HG03135 (cell line): ENCODE data around the gene PRCP.

Experiments used
- ATAC-seq: cut with Tn5 transposase; IDR thresholded peaks from one replicate; pipeline ENCODE4 v1.9.1; 2021; ENCODE audit warnings: mild to moderate bottlenecking, moderate library complexity; ENCODE audit not compliant: unreplicated experiment

The PRCP gene

DNA sequence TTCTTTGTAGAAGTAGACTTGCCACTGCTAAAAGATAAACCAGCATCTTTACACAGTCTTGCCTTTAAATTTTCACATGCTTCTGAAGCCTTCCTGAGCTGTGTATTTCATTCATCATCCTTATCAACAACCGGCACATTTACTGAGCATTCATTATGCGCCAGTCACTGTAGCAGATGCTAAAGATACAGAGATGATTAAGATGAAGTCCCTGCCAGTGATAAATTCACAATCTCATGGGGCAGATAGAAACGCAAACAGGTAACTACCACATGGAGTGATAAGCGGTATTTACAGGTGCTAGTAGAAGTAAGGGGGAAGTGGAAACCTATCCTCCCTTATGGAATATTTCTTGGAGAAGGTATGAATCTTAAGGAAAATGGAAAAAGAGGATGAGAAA is 67.2 kb downstream of the PRCP start:
- no peak for ATAC-seq

DNA sequence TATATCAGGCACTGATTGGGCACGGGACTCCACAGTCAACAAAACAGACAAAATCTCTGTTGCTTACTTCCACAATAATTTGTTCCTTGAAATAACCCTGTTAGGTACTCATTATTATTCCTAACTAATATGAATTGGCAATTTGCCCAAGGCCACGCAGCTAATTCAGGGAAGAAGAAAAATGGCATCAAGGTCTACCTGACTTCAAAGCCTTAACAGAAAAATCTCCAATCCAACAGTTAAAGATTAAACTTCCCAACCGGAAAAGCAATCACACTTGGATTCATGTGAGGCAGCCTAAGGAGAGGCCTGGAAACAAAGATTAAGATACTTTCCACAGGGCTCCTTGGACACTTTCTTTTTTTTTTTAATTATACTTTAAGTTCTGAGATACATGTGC is 68.9 kb downstream of the PRCP start:
- ATAC-seq: no peak

DNA sequence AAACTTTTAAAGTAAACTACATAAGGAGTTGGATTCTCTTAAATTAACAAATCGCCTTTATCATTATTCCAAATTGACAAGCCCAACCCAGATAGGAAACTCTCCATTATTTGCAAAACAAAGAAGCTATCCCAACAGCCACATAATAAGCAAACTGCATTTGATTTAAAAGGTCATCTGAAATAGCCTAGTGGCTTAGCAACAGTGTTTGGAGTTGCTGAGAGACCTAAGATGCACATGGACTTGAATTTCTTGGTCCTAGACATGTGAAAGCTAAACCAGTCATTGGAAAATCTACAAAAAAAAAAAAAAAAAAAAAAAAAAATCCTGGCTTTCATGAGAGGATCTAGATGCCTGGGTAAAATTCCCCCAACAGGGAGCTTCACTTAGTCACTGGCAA is 69.5 kb downstream of the PRCP start:
- no peak for ATAC-seq

DNA sequence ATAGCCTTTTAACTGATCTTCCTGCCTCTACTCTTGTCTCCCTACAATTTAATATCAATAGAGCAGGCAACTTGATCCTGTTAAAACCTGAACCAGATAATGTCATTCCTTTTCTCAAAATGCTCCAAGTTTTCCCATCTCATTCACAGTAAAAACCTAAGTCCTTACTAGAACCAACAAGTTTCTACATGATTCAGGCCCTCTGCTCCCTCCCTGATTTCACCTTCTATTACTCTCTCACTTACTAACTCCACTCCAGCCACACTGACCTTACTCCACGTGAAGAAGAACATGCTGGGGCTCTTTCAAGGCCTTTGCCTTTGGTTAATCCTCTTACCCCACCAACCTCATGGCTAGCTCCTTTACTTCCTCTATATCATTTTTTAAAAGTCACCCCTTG is 71.1 kb downstream of the PRCP start:
- ATAC-seq: no peak

DNA sequence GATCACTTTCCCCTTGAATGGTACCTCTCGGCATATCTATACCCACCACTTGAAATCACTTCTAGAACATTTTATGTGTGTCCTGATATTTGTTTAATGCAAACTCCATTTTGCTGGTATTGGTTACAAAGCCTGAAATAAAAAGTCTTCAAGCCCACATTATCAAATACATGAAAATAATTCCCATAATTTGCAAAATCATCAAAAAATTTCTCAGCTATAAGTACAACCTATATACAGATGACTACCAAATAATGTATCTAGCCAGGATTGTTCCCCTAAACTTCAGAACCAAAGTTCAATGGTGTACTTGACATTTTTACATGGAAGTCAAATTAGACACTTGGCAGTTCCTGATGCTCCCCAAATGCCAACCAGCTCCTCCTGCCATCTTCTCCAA is 71.8 kb downstream of the PRCP start:
- ATAC-seq: no peak

DNA sequence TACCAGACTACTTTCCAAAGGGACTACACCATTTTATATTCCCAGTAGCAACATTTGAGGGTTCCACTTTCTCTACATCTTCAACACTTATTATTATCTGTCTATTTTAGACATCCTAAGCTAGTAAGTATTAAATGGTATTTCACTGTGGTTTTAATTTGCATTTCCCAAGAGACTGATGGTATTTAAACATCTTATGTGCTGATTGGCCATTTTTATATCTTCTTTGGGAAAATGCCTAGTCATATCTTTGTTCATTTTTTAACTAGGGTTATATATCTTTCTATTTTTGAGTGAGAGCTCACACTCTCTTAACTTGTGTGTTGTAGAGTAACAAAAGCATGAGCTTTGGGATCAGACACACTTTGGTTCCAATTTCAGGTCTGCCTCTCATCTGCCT is 73.7 kb downstream of the PRCP start:
- no peak for ATAC-seq

DNA sequence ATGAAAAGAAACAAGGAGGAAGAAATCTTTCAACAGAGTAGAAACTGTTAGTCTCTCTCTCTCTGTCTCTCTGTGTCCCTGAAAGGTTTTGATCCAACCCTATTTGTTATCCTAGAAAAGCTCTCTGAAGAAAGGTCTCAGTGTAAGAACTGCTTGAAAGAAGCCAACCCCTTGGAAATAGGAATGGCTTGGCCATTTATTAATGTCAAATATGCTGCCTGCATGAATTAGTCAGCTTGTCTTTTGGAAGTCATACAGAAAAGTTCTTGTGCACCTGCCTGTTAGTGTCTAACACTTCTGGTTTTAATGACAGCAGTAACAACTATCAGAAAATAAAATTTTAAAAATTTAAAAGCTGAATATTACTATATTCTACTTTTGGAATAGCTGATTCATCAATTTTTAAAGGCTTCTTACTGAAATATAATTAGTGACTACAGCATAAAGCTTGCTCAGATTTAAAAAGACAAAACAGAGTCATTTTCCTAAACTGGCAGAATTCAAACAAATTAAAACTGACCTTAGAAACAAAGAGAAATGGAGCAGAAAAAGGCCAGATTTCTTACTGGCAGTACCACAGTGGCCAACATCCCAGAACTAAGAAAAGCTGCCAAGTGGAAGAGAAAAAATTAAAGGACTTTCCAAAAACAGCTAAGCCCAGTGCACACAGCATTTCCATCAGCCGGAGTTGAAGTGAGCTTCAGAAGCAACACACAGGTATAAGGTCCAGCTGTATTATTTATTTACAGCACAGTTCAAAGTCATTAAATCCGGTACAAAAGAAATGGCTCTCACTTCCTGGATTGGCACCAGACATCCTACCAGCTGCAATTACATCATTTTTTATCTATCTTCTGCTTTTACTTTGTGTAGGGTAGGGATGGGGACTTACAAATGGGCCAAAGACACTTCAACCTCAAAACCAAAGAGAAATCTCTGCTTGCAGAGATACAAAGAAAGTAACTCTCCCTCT is 76.3 kb downstream of the PRCP start:
- no peak for ATAC-seq

DNA sequence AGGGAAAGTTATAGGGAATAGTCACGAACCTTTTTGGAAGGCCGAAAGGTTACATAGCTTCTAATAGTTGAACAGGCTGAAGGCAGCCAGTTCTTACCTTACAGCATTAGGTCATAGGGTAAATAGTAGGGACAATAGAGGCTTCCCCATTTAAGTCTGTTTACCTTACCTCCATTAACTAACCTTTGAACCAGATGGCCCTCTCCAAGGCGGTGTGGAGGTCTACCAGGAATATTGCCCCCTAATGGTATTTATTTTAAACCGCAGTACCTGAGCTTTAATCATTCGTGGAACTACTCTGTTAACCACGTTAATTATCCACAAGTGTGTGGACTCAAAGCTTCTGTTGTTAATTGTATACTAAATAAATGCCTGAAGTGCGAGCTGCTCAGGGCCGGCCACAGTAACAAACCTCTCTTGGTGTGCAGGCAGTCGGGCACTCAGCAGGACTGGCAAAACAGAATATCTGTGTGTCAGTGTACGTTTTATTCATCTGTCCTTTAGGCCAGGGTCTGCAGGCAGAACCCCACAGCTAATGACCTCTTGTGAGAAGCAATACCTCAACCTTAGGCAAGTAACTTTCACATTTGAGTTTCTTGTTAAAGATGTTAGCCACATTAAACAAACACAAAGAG is 81.7 kb downstream of the PRCP start:
- ATAC-seq: no peak

DNA sequence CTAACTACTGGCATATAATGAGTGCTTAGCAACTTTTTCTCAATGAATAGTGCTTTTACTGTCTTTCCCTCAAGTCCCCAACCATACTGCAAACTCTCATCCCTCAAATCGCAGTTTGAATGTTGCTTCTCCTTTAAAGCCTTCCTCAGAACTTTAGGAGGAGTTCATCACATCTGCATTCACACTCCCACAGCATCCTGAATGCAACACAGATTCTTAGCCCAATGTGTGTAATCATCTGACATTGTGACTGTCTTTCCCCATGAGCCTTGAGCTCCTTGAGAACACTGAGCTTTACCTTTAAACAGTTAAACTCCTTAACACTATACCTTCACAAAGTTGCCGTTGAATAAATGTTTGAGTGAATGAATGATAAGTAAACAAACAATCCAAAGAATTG is 84.8 kb downstream of the PRCP start:
- ATAC-seq: no peak

DNA sequence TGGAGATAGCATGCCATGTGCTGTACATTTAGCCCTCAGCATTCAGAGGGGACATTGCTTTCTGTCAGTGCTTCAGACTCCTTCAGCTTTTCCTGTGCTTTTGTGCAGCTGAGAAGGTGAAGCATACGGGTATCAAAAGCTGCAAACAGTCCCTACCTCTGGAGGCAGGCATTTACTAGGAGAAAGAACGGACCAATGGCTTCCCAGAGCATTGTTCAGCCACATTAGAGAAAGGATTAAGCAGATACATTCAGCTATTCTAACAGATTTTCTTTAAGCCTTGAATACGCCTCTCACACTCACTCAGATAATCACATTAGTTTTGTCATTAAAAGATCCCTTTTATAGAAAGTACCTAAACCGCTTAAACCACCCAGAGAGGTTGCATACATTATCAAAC is 85.9 kb downstream of the PRCP start:
- ATAC-seq: no peak

DNA sequence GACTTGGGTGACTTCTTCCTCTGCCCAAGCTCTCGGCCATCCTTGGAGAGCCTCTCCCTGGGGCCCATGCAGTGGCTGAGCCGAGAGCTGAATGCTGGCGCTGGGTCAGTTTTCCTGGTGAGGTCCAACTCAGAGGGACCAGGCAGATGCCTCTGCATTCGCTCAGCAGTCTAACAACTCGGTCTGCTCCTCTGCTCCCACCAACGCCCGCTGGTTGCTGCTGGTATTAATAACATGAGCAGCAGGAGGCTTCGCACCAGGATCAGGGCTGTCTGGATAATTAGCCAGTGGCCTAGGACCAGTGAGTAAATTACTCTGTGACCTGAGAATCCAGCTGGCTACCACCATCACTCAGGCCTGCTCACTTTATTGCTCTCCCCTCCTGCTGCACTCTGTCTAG is 88.9 kb downstream of the PRCP start:
- ATAC-seq: no peak

DNA sequence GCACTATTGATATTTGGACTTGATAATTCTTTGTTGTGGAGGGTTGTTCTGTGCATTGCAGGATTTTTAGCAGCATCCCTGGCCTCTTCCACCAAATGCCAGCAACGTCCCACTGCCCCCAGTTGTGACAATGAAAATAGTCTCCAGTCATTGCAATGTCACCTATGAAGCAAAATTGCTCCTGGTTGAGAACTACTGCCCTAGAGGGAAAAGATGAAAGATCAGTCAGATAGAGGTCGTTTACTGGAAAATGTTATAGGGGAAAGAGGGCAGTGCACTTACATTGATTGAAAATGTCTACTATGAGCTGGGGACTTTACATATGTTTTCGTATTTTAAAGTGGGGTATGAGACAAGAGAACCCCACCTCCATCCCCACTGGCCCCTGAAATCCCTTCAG is 89.5 kb downstream of the PRCP start:
- ATAC-seq: no peak

DNA sequence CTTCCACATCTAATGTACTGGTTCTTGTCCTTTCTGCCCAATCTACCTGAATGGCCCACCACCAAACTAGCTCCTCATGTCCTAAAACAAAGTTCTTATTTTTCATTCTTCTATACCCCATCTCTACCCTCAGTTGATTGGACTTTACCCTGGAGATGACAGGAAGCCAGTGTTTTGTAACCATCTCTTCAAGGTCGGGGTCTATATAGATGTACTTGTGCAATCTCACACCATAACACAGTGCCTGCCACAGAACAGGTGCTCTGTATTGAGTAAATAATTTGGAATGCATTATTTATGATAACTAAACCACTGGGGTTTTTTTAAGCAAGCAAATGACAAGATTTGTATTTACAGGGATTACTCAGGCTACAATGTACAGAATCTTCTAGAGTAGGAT is 89.9 kb downstream of the PRCP start:
- ATAC-seq: no peak

DNA sequence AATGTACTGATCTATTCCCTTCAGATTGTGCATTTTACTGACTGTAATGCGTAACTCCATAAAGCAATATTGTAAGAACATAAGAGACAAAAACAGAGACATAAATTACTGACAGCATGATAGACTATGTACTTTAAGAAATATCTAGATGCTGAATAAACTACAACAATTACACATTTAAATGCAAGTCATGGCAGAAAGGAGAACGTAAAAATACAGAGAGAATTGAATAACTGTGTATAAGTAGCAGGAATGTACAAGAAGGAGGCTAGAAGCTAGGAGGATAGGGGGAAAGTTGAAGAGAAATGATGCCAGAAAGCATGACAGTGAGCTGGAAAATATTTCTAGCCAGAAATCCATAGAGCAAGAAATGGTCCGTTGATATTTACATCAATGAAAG is 92.6 kb downstream of the PRCP start:
- no peak for ATAC-seq

DNA sequence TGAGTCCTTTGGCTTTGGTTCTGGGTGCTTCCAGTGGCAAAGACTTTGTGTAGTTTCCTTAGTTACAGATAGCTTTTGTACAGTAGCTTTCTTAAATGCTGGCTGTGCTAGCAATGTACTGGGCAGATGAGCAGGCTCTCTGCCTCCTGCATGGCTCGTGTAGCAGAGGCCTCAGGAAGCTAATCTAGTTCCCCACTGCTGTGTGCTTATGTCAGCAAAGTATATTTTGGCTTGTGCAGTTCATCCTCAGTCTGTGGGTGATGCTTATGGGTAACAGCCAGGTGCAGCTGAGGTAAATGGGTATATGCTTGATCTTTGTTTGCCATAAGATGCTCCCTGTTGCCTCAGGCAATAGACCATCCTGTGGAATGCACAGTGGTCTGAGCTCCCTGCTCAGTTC is 97.5 kb downstream of the PRCP start:
- ATAC-seq: no peak

DNA sequence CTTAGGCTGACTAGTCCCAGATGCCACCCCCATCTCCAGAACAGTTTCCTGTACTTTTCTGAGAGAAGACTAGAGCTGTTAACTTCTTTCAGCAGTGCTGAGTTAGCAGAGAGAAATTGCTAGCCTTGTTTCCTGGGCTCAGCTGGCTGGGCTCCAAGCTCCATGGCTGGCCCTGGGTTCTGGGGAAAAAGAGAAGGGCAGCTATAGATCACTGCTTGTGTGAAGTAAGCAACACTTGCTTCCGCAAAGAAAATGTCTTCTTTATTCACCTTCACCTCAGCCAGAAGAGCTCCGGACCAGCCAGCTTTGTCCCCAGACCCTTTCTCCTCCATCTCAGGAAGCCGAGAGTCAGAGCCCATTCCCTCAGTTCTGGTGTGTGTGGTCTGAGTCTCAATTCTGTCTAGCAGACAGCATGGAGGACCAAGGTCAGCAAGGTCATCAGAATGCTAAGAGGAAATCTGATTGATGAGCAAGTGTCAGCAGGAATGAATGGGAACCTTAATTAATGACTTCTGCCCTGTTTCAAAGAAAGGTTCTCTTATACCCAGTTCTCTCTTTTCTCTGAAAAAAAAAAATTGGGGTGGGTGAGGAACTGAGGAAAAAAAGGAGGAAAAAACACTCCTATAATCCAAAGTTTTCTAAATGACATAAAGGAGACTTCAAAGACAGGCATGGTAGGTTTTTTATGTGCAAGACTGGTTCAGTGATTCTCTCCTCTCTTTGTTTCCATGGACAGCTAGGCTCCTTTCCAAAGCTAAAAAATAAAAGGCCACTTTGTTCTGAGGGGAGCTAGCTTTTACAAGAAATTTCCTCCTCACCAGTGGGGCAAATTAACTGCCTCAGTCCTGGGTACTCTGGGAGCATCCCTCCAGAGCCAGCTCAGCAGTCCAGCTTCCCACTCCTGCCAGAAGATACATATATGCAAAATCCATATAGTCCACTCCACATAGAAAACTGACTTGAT is 103.0 kb downstream of the PRCP start:
- no peak for ATAC-seq

DNA sequence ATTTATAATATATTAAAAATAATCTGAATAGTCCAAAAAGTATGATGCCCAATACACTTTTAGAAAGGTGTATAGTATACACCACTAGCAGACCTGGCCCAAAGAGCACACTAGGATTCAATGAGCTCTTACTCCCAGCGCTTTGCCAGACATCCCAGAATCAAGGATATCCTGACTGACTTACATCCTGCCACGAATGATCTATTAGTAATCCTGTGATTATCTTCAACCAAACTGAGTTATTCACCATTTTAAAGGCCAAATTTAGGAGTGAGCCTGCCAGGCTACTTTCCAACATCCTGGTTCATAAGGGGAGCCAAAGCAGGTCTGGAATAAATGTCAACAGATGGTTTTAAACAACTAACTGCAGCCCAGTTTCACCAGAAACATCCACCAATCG is 105.7 kb downstream of the PRCP start:
- ATAC-seq: no peak

DNA sequence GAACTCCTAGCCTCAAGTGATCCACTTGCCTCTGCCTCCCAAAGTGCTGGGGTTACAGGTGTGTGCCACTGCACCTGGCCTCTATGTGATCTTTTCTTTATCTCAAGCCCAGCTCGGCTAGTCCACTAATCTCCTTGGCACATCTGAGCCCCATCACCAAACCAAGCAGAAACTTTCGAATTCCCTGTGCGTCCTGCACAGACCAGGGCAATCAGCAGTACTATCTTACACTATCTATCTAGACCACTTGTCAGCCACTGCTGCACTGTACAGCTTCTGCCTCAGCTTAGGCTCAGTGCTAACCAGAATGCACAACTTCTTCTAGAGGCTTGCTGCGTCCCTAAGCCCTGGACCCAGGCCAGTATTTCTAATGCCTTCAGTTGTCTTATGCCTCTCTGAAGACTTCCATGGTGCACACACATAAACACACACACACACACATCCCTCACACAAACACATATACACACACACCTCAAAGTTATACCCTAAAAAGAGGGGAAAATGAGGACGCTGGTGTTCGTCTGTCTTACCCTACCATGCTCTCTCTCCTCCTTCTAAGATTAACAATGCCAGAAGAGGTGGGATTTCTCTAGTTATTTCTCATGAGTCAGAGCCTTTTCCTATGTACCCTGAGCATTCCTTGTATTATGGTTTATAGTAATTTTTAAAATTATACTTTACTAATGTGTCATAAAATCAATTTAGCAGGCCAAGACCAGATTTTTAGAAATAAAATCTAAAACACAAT is 107.2 kb downstream of the PRCP start:
- ATAC-seq: no peak

DNA sequence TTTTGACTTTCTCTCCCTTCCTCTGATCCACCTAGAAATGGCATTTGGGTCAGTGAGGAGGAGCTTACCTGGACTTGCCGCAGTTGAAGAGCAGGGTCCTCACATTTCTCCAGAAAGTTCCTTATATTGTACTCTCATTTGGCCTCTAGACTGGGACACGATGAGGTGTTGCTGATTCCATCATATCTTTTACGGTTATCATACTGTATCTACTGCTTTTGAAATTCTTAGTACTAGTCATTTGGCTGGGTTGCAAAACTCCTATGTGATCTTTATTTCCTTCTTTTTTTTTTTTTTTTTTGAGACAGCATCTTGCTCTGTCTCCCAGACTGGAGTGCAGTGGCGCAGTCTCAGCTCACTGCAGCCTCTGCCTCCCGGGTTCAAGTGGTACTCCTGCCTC is 107.9 kb downstream of the PRCP start:
- no peak for ATAC-seq

DNA sequence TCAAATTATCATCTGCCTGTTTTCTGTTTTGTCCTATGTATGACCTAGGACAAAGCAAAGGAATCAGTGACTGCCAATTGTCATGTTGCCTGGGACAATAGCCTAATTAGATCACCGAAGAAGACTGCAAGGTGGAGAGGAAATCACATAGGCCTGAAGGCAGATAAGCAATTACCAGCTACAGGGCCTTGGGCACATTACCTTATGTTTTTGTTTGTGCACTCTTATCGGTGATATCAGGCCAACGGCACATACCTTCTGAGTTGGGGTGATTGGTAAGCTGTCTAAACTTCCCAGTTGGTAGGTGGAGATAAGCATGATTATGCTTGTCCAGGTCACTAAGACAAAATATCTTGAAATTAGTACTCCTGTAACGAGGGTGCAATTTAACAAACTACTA is 108.5 kb downstream of the PRCP start:
- ATAC-seq: no peak
